Measurements from ENCODE around the gene S100A11.

Gene S100A11

GRCh38 chr1:152047413-152047729 is 10.6 kb upstream of the S100A11 start:
- H3K4me3 ChIP-seq (ENCODE audit: insufficient read depth, low read length, poor library complexity, severe bottlenecking) = no peak overlapping the region
- no peaks in the 10 kb centered on the region for H3K27me3 ChIP-seq (ENCODE audit: low read length)
- peak overlapping the region; percentile 43 for H3K9ac ChIP-seq (ENCODE audit: low read length)

GRCh38 chr1:152044386-152044785 is 7.6 kb upstream of the S100A11 start:
- Histone ChIP-seq H3K9ac (ENCODE audit: low read length) (no peak overlapping the region), H4K20me1 (ENCODE audit: low read depth, low read length) (no peaks in the 10 kb centered on the region), H3K36me3 (ENCODE audit: low read length) (no peaks in the 10 kb centered on the region), H3K27ac (ENCODE audit: low read depth, low read length) (no peak overlapping the region), H3F3A (ENCODE audit: insufficient read depth) (no peaks in the 10 kb centered on the region), H3K9me3 (ENCODE audit: insufficient read depth, low read length) (no peaks in the 10 kb centered on the region), H3K27me3 (ENCODE audit: low read length) (no peaks in the 10 kb centered on the region), H3K79me2 (ENCODE audit: insufficient read depth, low read length) (no peaks in the 10 kb centered on the region), H3K9me2 (replicated peaks; ENCODE audit: insufficient read depth, low read length) (no peaks in the 10 kb centered on the region), H2AFZ (ENCODE audit: low read depth, low read length, severe bottlenecking) (no peak overlapping the region), H3K4me2 (ENCODE audit: low read depth, low read length, poor library complexity, severe bottlenecking) (no peak overlapping the region), H3K4me3 (ENCODE audit: insufficient read depth, low read length, poor library complexity, severe bottlenecking) (no peak overlapping the region)
- TF ChIP-seq CTCF (IDR thresholded peaks at IDR 0.05; ENCODE audit: insufficient read depth, low read length, poor library complexity, severe bottlenecking) (no peak), EZH2phosphoT487 (conservative IDR thresholded peaks at IDR 0.05; ENCODE audit: low read length) (no peak)

More at GRCh38 chr1:152047413-152047729, 10.6 kb upstream of the S100A11 start:
- H3K9me3 ChIP-seq (ENCODE audit: insufficient read depth, low read length) = no peaks in the 10 kb centered on the region
- no peaks in the 10 kb centered on the region for H3F3A ChIP-seq (ENCODE audit: insufficient read depth)
- no peaks in the 10 kb centered on the region for H4K20me1 ChIP-seq (ENCODE audit: low read depth, low read length)
- no peaks in the 10 kb centered on the region for H3K9me2 ChIP-seq (replicated peaks; ENCODE audit: insufficient read depth, low read length)
- H3K4me2 ChIP-seq (ENCODE audit: low read depth, low read length, poor library complexity, severe bottlenecking) = peak overlapping the region; percentile 50
- H2AFZ ChIP-seq (ENCODE audit: low read depth, low read length, severe bottlenecking) = peak overlapping the region; percentile 78
- peak overlapping the region; percentile 54 for H3K27ac ChIP-seq (ENCODE audit: low read depth, low read length)
- H3K79me2 ChIP-seq (ENCODE audit: insufficient read depth, low read length) = no peaks in the 10 kb centered on the region
- no peak for TF ChIP-seq EZH2phosphoT487 (conservative IDR thresholded peaks at IDR 0.05; ENCODE audit: low read length)
- no peak for TF ChIP-seq CTCF (IDR thresholded peaks at IDR 0.05; ENCODE audit: insufficient read depth, low read length, poor library complexity, severe bottlenecking)
- H3K36me3 ChIP-seq (ENCODE audit: low read length) = no peaks in the 10 kb centered on the region

- Histone ChIP-seq H3K36me3 (ENCODE audit: low read length) (no peaks in the 10 kb centered on the region), H3K9ac (ENCODE audit: low read length) (no peak overlapping the region), H3K4me3 (ENCODE audit: insufficient read depth, low read length, poor library complexity, severe bottlenecking) (no peak overlapping the region), H3K9me3 (ENCODE audit: insufficient read depth, low read length) (no peaks in the 10 kb centered on the region), H3K27me3 (ENCODE audit: low read length) (no peaks in the 10 kb centered on the region), H3K9me2 (replicated peaks; ENCODE audit: insufficient read depth, low read length) (no peaks in the 10 kb centered on the region), H2AFZ (ENCODE audit: low read depth, low read length, severe bottlenecking) (no peak overlapping the region), H3K27ac (ENCODE audit: low read depth, low read length) (no peak overlapping the region), H3K79me2 (ENCODE audit: insufficient read depth, low read length) (no peaks in the 10 kb centered on the region), H3F3A (ENCODE audit: insufficient read depth) (no peaks in the 10 kb centered on the region), H4K20me1 (ENCODE audit: low read depth, low read length) (no peaks in the 10 kb centered on the region), H3K4me2 (ENCODE audit: low read depth, low read length, poor library complexity, severe bottlenecking) (no peak overlapping the region)
- TF ChIP-seq CTCF (IDR thresholded peaks at IDR 0.05; ENCODE audit: insufficient read depth, low read length, poor library complexity, severe bottlenecking) (no peak), EZH2phosphoT487 (conservative IDR thresholded peaks at IDR 0.05; ENCODE audit: low read length) (no peak)
These were observed 7.1 kb upstream of the S100A11 start for GRCh38 chr1:152043870-152044269.

- no peaks in the 10 kb centered on the region for H3K27me3 ChIP-seq (ENCODE audit: low read length)
- no peaks in the 10 kb centered on the region for H4K20me1 ChIP-seq (ENCODE audit: low read depth, low read length)
- H3K9ac ChIP-seq (ENCODE audit: low read length) = no peak overlapping the region
- H3K4me2 ChIP-seq (ENCODE audit: low read depth, low read length, poor library complexity, severe bottlenecking) = no peak overlapping the region
- H3F3A ChIP-seq (ENCODE audit: insufficient read depth) = no peaks in the 10 kb centered on the region
- no peaks in the 10 kb centered on the region for H3K9me3 ChIP-seq (ENCODE audit: insufficient read depth, low read length)
- no peaks in the 10 kb centered on the region for H3K79me2 ChIP-seq (ENCODE audit: insufficient read depth, low read length)
- H3K36me3 ChIP-seq (ENCODE audit: low read length) = no peaks in the 10 kb centered on the region
- no peak overlapping the region for H3K4me3 ChIP-seq (ENCODE audit: insufficient read depth, low read length, poor library complexity, severe bottlenecking)
- no peak for TF ChIP-seq EZH2phosphoT487 (conservative IDR thresholded peaks at IDR 0.05; ENCODE audit: low read length)
- TF ChIP-seq CTCF (IDR thresholded peaks at IDR 0.05; ENCODE audit: insufficient read depth, low read length, poor library complexity, severe bottlenecking) = no peak
- no peak overlapping the region for H2AFZ ChIP-seq (ENCODE audit: low read depth, low read length, severe bottlenecking)
- no peaks in the 10 kb centered on the region for H3K9me2 ChIP-seq (replicated peaks; ENCODE audit: insufficient read depth, low read length)
- no peak overlapping the region for H3K27ac ChIP-seq (ENCODE audit: low read depth, low read length)
These were observed 5.2 kb upstream of the S100A11 start for GRCh38 chr1:152042030-152042429.

Data from SU-DHL-6 (cell line).